Muscle layer of colon (tissue), 2 donors: ENCODE results near the gene ADRA2B.

Source experiments
- H3K27ac ChIP-seq: one replicate; pipeline ENCODE4 v1.7.0; 2013; ENCODE audit warnings: low read depth, mild to moderate bottlenecking, low read length, moderate library complexity
- H3K27me3 ChIP-seq, 2 donors: one replicate each; pipeline ENCODE4 v1.7.0; 2013; ENCODE audit warnings: low read length in 2 of 2, mild to moderate bottlenecking in 2 of 2; ENCODE audit not compliant: insufficient read depth in 2 of 2, control insufficient read depth in 1 of 2
- H3K36me3 ChIP-seq: one replicate; pipeline ENCODE4 v1.7.0; 2013; ENCODE audit warnings: mild to moderate bottlenecking, low read length; ENCODE audit not compliant: insufficient read depth
- H3K4me1 ChIP-seq: one replicate; pipeline ENCODE4 v1.7.0; 2013; ENCODE audit warnings: mild to moderate bottlenecking, low read length; ENCODE audit not compliant: insufficient read depth
- H3K4me3 ChIP-seq, 2 donors: one replicate each; pipeline ENCODE4 v1.7.0; 2013; ENCODE audit warnings: low read length in 2 of 2, low read depth in 1 of 2, mild to moderate bottlenecking in 1 of 2, moderate library complexity in 1 of 2
- H3K9ac ChIP-seq: one replicate; pipeline ENCODE4 v1.7.0; 2013; ENCODE audit warnings: low read length
- H3K9me3 ChIP-seq: one replicate; pipeline ENCODE4 v1.7.0; 2013; ENCODE audit warnings: mild to moderate bottlenecking, low read length
- donor health status: abdominal sarcoma.
- donor health status: Adenocarcinoma of cecum.

Gene ADRA2B

GRCh38 chr2:96105152-96105915 is 11.0 kb downstream of the ADRA2B start:
- peaks cover 10% of the 10 kb centered on the region for H3K9me3 ChIP-seq

GRCh38 chr2:96104487-96104861 is 11.9 kb downstream of the ADRA2B start:
- peaks cover 0 to 6% of the 10 kb centered on the region in 2 donors for H3K27me3 ChIP-seq
- no peak overlapping the region for H3K27ac ChIP-seq
- H3K9me3 ChIP-seq = peaks cover 10% of the 10 kb centered on the region
- H3K4me3 ChIP-seq = no peak overlapping the region
- no peak overlapping the region for H3K9ac ChIP-seq
- no peaks in the 10 kb centered on the region for H3K4me1 ChIP-seq
- no peaks in the 10 kb centered on the region for H3K36me3 ChIP-seq

More at GRCh38 chr2:96105152-96105915, 11.0 kb downstream of the ADRA2B start:
- no peak overlapping the region for H3K4me3 ChIP-seq
- no peaks in the 10 kb centered on the region for H3K4me1 ChIP-seq
- no peak overlapping the region for H3K9ac ChIP-seq
- H3K27me3 ChIP-seq = peaks cover 0 to 6% of the 10 kb centered on the region in 2 donors
- H3K36me3 ChIP-seq = no peaks in the 10 kb centered on the region
- H3K27ac ChIP-seq = no peak overlapping the region

DNA sequence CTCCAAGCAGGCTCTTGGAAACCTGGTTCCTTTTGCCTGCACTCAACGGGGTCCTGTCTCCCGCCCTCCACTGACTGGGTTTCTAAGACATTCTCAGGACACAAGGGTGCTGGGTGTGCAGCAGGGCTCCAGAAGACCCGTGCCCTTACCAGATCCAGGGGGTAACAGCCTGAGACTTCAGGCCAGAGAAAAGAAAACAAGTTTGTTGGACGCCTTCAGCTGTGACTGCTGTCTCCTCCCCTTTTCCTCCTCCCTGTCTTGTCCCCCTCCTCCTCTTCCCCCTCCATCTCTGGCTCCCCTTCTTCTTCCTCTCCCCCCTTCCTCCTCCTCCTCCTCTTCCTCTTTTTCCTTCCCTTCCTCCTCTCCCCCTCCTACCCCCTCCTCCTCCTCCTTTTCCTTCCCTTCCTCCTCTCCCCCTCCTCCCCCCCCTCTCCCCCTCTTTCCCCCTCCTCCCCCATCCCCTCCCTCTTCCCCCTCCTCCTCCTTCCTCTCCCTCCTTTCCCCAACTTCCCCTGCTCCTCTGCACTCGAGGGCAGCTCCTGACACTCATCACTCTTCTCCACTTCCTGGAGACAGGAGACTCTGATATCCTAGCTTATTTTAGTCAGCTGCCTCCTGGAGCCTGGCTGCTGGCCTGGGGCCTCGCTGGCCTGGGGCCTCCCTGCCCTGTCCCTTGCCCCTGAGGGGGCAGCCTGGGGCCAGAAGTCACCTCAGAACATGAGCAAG is 12.4 kb downstream of the ADRA2B start:
- H3K27me3 ChIP-seq = peaks cover 0 to 6% of the 10 kb centered on the region in 2 donors
- no peak overlapping the region for H3K9ac ChIP-seq
- H3K27ac ChIP-seq = no peak overlapping the region

DNA sequence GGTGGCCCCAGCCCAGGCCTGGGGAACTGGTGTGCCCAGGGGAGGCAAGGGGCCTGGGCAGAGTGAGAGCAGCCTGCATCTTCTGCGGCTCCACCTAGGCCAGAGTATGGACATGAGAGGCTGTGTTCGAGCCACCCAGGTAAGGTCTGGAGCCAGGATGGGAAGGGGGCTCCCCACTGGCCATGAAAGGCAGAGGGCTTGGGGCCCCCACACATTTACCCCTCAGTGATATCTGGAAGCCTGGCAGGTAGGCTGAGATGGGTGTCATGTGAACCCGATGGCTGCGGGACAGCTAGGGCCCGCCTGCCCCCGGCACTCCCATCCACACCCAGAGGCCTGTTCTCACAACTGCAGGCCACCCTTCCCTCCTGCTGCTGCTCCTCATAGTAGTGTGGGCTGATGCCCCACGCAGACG is 13.2 kb downstream of the ADRA2B start:
- Histone ChIP-seq H3K27ac (no peak overlapping the region), H3K27me3 (peaks cover 0 to 6% of the 10 kb centered on the region in 2 donors), H3K4me3 (no peak overlapping the region), H3K9ac (no peak overlapping the region), H3K4me1 (no peaks in the 10 kb centered on the region), H3K9me3 (peaks cover 10% of the 10 kb centered on the region), H3K36me3 (no peaks in the 10 kb centered on the region)

More for the DNA sequence above, 12.4 kb downstream of the ADRA2B start:
- peaks cover 10% of the 10 kb centered on the region for H3K9me3 ChIP-seq
- H3K36me3 ChIP-seq = no peaks in the 10 kb centered on the region
- no peak overlapping the region for H3K4me3 ChIP-seq
- no peaks in the 10 kb centered on the region for H3K4me1 ChIP-seq

GRCh38 chr2:96102596-96103186 is 13.7 kb downstream of the ADRA2B start:
- no peaks in the 10 kb centered on the region for H3K36me3 ChIP-seq
- no peak overlapping the region for H3K27ac ChIP-seq
- no peak overlapping the region for H3K9ac ChIP-seq
- H3K4me1 ChIP-seq = no peaks in the 10 kb centered on the region
- H3K9me3 ChIP-seq = peaks cover 10% of the 10 kb centered on the region
- no peak overlapping the region for H3K4me3 ChIP-seq
- H3K27me3 ChIP-seq = peaks cover 0 to 4% of the 10 kb centered on the region in 2 donors

DNA sequence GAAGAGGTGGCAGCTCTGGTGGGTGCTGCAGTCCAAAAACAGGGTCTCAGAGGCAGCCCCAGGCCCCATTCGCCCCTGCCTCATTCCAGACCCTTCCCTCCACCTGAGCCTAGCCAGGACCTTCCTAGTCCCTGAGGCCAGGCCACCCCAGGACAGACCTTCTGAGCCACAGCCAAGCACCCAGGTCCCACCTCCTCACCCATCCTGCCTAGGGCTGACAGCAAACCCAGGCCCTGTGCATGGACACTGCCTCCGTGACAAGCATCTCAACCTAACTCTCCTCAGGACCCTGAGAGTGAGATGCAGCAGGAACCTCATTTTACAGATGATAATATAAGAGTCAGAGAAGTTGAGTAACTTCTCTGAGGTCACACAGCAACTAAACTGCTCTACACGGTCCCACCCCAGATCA is 15.5 kb downstream of the ADRA2B start:
- no peak overlapping the region for H3K27ac ChIP-seq
- no peaks in the 10 kb centered on the region for H3K27me3 ChIP-seq
- no peak overlapping the region for H3K9ac ChIP-seq
- no peak overlapping the region for H3K4me3 ChIP-seq
- no peaks in the 10 kb centered on the region for H3K4me1 ChIP-seq
- H3K36me3 ChIP-seq = no peaks in the 10 kb centered on the region
- H3K9me3 ChIP-seq = peaks cover 8% of the 10 kb centered on the region

DNA sequence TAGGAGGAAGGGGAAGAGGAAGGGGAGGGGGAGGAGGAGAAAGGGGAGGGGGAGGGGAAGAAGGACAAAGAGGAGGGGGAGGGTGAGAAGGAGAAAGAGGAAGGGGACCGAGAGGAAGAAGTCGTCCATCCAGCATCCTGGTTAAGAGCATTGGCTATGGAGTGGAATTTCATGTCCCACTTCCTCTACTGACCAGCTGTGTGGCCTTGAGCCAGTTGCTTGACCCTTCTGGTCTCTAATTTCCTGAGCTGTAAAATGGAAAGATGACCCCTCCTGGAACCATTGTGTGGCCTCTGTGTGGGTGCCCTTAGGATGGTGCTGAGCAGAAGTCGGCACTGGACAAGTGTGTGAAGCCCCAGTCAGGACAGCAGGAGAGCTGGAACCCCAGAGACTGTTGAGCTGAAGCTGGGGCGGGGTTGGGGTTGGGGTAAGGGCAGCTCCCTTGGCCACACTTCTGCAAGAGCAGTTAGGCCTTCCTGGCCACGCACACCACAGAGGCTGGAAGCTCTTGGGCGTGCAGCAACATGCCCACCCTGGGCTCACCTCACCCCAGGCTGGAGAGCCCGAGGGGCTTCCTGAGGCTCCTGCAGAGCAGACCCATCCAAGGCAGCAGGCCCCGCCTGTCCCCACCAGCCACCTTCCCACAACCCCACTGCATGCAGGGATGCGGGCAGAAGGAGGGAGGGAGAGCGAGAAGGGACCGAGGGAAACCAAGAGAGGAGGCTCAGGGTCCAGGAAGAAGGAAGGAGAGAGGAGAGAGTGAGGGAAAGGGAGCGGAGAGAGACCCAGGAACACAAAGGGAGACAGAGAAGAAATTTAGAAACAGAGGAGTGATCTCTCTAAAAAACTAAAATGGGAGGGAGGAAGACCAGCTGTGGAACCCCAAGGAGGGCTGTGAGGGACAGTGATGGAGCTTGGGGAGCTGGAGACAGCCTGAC is 16.2 kb downstream of the ADRA2B start:
- H3K9me3 ChIP-seq = peaks cover under 1% of the 10 kb centered on the region
- no peak overlapping the region for H3K9ac ChIP-seq
- no peaks in the 10 kb centered on the region for H3K36me3 ChIP-seq
- no peak overlapping the region for H3K4me3 ChIP-seq
- H3K4me1 ChIP-seq = no peaks in the 10 kb centered on the region
- H3K27ac ChIP-seq = no peak overlapping the region
- no peaks in the 10 kb centered on the region for H3K27me3 ChIP-seq

GRCh38 chr2:96098900-96099590 is 17.3 kb downstream of the ADRA2B start:
- Histone ChIP-seq H3K27ac (no peak overlapping the region), H3K9ac (no peak overlapping the region), H3K4me3 (no peak overlapping the region), H3K9me3 (no peaks in the 10 kb centered on the region), H3K27me3 (no peaks in the 10 kb centered on the region), H3K36me3 (no peaks in the 10 kb centered on the region), H3K4me1 (no peaks in the 10 kb centered on the region)

DNA sequence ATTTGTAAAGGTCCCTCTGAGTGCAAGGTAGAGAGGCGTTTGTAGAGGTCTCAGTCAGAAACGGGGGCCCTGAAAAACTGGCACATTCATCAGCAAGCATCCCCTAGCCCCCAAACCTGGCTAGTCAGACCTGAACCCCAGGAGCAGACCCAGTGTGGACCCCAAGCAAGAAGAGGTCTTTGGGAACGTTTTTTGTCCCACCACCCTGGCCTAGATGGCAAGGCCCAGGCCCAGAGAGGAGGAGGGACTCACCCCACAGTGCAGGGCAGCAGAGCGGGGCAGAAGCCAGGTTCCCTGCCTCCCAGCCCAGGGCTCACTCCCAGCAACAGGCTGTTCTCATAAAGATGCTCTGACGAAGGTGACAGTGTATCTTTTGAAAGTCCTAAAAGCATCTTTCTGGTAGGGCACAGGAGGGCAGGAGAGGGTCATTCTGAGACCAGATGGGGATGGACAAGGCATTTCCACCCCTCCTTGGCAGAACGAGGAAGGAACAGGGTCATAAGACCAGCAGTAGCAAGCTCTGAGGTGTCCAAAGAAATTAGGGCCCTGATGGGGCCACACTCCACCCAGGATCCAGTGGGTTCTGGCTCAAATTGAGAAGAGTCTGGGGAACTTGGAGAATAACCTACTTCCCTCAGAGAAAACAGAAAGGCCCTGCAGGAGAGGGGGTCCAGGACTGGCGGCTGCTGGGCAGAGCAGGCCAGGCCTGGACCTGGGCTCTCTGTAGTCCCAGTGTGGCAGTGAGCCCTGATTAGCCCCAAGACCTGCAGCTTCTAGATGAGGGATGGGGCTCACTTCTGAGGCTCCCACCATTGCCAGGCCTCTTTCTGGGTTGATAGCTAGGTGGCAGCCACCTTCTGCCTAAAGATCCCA is 18.2 kb downstream of the ADRA2B start:
- H3K27me3 ChIP-seq = no peaks in the 10 kb centered on the region
- H3K9me3 ChIP-seq = no peaks in the 10 kb centered on the region
- no peak overlapping the region for H3K4me3 ChIP-seq
- no peak overlapping the region for H3K27ac ChIP-seq
- no peaks in the 10 kb centered on the region for H3K36me3 ChIP-seq
- no peaks in the 10 kb centered on the region for H3K4me1 ChIP-seq
- no peak overlapping the region for H3K9ac ChIP-seq

GRCh38 chr2:96097441-96097840 is 18.9 kb downstream of the ADRA2B start:
- Histone ChIP-seq H3K4me3 (no peak overlapping the region), H3K27me3 (no peaks in the 10 kb centered on the region), H3K9ac (no peak overlapping the region), H3K9me3 (no peaks in the 10 kb centered on the region), H3K4me1 (no peaks in the 10 kb centered on the region), H3K36me3 (no peaks in the 10 kb centered on the region), H3K27ac (no peak overlapping the region)
